GM21529 (cell line): Measurements from ENCODE around the gene MS4A6A.
"Not testable (repeated sequence)": the region's sequence is repeated elsewhere in the genome, so short reads cannot be mapped to it uniquely, and the experiment has no call there.

Experiments used
- ATAC-seq: cut with Tn5 transposase; IDR thresholded peaks from one replicate; pipeline ENCODE4 v1.9.1; 2021; ENCODE audit not compliant: unreplicated experiment

Gene MS4A6A

DNA sequence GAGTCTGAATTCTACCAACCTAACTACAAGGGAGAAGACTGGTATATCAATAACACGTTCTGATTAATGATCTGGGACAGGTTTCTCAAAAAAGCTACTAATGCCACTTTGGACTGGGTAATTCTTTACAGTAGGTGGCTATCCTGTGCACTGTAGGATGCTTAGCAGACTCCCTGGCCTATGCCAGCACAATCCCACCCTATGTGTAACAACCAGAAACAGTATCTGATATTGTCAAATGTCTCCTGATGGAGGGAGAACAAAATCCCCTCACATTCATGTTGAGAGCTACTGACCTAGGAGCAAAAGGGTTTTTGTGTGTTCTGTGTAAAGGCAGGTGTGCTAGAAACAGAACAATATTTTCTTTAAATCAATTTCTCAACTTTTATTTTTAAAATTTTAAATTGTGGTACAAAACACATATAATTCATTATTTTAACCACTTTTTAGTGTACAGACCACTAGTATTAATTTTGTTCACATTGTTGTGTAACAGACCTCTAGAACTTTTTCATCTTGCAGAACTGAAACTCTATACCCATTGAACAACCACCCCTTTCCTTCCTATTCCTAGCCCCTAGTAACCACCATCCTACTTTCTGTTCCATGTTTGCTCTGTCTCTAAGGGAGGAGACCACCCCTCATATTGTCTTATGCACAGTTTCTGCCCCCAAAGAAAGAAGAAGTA lies 2.1 kb upstream of the MS4A6A start:
- peak; percentile 56 for ATAC-seq

DNA sequence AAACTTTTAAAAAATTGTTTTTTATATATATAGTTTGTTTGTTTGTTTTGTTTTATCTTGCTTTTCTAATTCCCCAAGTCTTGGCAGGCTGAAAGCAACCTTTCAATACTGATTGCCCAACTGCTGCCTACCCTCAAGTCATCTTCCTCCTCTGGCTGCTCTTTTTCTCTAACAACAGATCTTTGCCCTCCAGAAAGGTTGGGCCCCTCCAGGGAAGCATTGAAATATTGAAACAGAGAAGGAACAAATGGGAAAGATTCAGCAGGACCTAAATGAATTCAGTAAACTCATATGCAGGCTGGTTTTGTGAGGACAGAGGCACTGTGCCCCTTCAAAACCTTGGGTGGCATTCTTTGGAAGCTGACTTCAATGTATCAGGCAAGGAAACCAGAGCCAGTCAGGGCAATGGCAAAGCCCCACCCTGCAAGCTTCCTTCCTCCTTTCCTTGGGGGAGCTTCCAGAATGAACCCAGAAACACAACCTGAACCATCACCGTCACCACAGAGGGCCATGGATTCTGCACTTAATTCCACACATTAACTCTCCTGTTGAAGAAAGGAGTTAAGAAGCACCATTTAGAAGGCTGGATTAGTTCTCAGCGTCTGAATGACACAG lies 815 bp upstream of the MS4A6A start:
- no peak for ATAC-seq

- ATAC-seq: peak; percentile 60
Observed at GRCh38 chr11:60175860-60176275, 7.0 kb downstream of the MS4A6A start.

- no peak for ATAC-seq
Observed at GRCh38 chr11:60172011-60172410, 10.9 kb downstream of the MS4A6A start.

DNA sequence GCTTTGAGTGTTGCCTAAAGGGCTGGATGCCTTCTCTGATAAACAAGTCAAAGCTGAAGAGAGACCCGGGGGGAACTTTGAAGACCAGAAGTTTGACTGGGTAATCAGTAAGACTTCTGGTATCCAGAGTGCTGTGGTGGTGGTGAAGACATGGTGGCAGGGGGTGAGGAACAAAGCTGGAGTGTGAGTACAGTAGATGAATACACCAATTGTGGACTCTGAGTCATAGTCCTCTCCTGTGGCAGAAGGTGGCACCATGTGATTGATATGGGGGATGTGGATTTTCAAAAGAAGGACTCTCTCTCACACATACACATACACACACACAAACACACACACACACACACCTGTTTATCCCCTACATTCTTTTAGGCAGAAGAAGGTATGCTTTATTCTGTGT lies 12.3 kb downstream of the MS4A6A start:
- no peak for ATAC-seq

- no peak for ATAC-seq
Observed at GRCh38 chr11:60169264-60169915, 13.5 kb downstream of the MS4A6A start.

GRCh38 chr11:60168306-60168705 lies 14.6 kb downstream of the MS4A6A start:
- ATAC-seq: no peak

GRCh38 chr11:60165951-60166350 lies 16.9 kb downstream of the MS4A6A start:
- ATAC-seq: no peak

DNA sequence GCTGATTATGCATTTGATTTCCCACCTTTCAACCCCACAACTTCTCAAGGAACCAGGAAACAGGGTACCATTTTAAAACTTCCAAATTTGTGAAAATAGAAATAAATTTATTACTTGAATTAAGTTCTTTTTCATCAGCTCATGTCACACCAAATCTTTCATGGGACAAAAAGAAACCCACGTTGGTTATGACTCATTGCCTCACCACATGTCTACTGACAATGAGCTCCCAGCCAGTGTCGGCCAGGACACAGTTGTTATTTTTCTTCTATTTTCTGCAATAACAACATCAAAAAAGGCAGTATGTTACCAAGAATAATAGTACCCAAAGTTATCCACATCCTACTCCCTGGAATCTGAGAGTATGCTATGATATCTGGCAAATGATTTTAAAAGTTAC lies 17.3 kb downstream of the MS4A6A start:
- ATAC-seq: no peak

DNA sequence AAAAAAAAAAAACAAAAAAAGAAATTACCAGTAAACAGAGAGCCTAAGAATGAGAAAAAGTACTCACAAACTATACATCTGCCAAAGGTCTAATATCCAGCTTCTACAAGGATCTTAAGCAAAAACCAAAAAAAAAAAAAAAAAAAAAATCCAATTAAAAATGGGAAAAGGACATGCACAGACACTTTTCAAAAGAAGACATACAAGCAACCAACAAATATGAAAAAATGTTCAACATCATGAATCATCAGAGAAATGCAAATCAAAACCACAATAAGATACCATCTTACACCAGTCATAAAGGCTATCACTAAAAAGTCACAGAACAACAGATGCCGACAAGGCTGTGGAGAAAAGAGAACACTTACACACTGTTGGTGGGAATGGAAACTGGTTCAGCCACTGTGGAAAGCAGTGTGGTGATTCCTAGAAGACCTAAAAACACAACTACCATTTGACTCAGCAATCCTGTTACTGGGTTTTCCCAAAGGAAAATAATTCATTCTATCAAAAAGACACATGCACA lies 18.3 kb downstream of the MS4A6A start:
- no peak for ATAC-seq

- ATAC-seq: no peak
Observed at GRCh38 chr11:60161766-60162165, 21.1 kb downstream of the MS4A6A start.

- no peak for ATAC-seq
Observed at GRCh38 chr11:60161107-60161506, 21.8 kb downstream of the MS4A6A start.

- no peak for ATAC-seq
Observed at GRCh38 chr11:60159868-60160267, 23.0 kb downstream of the MS4A6A start.

- no peak for ATAC-seq
Observed at GRCh38 chr11:60159284-60159683, 23.6 kb downstream of the MS4A6A start.

GRCh38 chr11:60158636-60159035 lies 24.2 kb downstream of the MS4A6A start:
- ATAC-seq: no peak

DNA sequence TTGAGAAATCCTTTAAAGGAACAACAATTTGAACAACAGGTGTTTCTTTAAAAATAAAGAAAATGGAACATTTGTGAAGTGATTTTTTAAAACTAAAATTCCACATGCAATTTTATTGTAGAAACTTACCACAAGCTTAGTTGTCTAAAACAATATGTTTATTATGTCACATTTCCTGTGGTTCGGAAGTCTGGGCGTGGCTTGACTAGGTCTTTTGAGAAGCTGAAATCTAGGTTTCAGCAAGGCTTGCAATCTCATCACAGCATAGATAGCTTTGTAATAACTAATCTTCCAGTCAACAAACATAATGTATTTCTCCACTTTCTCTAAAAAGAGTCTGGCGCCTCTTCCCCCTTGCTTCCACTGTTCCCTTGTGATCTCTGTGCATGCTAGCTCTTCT lies 27.0 kb downstream of the MS4A6A start:
- no peak for ATAC-seq

DNA sequence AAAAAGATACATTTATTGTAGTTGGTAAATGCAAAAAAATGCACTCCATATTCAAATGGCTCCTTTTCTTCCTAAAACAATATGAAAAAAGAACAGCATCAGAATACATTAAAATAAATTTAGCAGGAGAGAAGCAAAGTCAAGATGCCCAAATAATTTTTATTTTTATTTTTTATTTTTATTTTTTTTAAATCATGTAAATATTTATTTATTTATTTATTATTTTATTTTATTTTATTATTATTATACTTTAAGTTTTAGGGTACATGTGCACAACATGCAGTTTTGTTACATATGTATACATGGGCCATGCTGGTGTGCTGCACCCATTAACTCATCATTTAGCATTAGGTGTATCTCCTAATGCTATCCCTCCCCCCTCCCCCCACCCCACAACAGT lies 30.2 kb downstream of the MS4A6A start:
- ATAC-seq: not testable (repeated sequence)

GRCh38 chr11:60150279-60150678 lies 32.6 kb downstream of the MS4A6A start:
- ATAC-seq: no peak

DNA sequence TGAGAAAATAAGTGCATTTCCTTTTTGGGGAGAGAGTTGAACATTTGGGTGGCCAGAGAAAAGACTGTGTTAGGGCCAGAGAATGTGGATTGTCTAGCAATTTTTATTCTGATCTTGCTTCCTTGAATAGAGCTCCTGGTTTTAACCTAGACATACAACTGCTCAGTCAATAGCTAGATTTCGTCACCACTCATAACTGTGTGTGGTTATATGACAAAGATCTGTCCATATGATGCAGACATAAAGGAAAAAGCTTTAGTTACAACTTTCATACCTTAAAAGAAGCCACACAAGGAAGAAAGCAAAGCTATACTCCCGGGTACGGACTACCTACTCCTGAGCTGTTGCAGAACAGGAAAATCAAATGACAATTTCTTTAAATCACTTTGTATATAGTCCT lies 37.2 kb downstream of the MS4A6A start:
- no peak for ATAC-seq

DNA sequence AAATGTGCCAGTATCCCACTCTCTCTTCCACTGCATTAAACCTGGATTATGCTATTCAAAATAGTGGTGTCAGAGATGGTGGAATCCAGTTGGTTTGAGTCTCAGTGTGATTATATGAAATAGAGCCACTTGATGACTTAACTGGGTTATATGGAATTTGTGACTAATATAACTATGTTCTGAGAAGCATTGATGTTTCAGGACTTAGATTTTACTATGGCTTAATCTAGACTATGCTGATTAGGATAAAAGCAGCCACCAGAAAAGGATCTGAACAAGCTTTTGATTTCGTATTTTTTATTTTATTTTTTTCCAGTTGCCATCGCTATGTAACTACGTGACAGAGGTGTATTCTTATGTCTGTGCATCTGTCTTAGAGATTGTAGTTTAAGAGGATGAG lies 39.1 kb downstream of the MS4A6A start:
- no peak for ATAC-seq

DNA sequence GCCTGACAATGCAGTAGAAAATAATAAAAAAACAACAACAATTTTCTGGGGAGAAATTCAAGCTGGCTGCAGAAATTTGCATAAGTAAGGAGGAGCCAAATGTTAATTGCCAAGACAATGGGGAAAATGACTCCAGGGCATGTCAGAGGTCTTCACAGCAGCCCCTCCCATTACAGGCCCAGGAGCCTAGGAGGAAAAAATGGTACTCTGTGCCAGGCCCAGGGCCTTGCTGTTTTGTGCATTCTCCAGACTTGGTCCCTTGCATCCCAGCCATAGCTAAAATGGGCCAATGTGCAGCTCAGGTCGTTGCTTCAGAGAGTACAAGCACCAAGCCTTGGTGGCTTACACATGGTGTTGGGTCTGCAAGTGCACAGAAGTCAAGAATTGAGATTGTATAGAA lies 49.0 kb downstream of the MS4A6A start:
- ATAC-seq: no peak

DNA sequence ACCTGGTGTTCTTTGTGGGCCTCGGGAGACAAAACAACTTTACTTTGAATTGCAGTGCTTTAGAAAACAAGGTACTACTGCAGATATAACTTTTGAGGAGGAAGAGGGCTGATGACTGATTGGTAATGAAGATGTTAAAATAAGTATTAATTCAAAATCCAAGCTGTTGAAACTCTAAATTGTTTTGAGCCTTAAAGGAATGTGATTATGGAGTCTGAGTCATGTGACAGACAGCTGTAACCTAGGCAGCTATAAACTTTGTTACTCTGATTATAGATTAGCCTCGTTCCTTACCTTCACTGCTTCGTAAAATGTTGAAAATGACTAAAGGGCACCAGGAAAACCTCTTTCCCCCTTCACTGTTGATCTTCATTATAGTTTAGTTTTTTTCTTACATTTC lies 51.0 kb downstream of the MS4A6A start:
- ATAC-seq: no peak
